Central memory CD8-positive, alpha-beta T cell (primary cell): ENCODE data around the gene RIOK2.
"Not testable (repeated sequence)": the region's sequence is repeated elsewhere in the genome, so short reads cannot be mapped to it uniquely, and the experiment has no call there.

ENCODE experiments used
- ATAC-seq: fragments of 150-1000 bp; cut with Tn5 transposase; replicated peaks from 2 replicates; pipeline ENCODE4 v1.10.0; 2022; ENCODE audit warnings: mild to moderate bottlenecking, moderate FRiP score, moderate number of reproducible peaks; ENCODE audit not compliant: poor library complexity, severe bottlenecking; ENCODE audit errors: extremely low read depth
- DNase-seq, 2 donors: peaks; one replicate each; pipeline ENCODE4 v3.0.0; 2021; ENCODE audit warnings: low spot score in 2 of 2
- H3K27ac Mint-ChIP-seq: one replicate; pipeline ENCODE4 v1.8.0; 2022; ENCODE audit warnings: low read depth, mild to moderate bottlenecking, moderate library complexity, mixed read lengths
- H3K27me3 Mint-ChIP-seq: one replicate; pipeline ENCODE4 v1.8.0; 2022; ENCODE audit warnings: mixed read lengths
- H3K36me3 Mint-ChIP-seq: one replicate; pipeline ENCODE4 v1.8.0; 2022; ENCODE audit warnings: mild to moderate bottlenecking, moderate library complexity, mixed read lengths; ENCODE audit not compliant: insufficient read depth
- H3K4me1 Mint-ChIP-seq: one replicate; pipeline ENCODE4 v1.8.0; 2022; ENCODE audit warnings: mixed read lengths
- H3K4me3 Mint-ChIP-seq: one replicate; pipeline ENCODE4 v1.8.0; 2022; ENCODE audit warnings: mild to moderate bottlenecking, moderate library complexity, mixed read lengths
- H3K9me3 Mint-ChIP-seq: one replicate; pipeline ENCODE4 v1.8.0; 2022; ENCODE audit warnings: mixed read lengths

Gene RIOK2

GRCh38 chr5:97163360-97163764 is 19.7 kb downstream of the RIOK2 start:
- Mint-ChIP-seq H3K27ac (no peak overlapping the region), H3K36me3 (peaks cover 27% of the 10 kb centered on the region), H3K27me3 (no peaks in the 10 kb centered on the region), H3K4me3 (no peak overlapping the region), H3K9me3 (peaks cover 6% of the 10 kb centered on the region), H3K4me1 (no peaks in the 10 kb centered on the region)
- DNase-seq, result no peak
- no peak for ATAC-seq

DNA sequence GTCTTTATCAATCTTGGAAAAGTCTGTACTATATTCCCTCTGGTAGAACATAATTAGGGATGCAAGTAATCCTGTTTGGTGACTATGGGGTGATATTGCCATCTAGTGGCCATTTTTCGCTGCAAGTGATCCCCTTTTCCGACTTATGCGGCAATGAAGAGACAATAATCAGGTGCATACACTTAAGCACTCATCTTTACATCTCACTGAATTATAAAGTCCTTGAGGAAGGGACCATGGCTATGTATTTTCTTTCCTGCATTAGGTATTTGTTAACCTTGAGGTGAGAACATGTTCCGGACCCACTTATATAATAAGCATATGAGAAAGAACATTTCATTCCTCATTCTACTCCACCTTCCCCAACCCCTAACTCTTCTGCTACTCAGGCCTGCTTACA is 21.0 kb downstream of the RIOK2 start:
- peaks cover 21% of the 10 kb centered on the region for H3K36me3 Mint-ChIP-seq
- H3K27me3 Mint-ChIP-seq, result no peaks in the 10 kb centered on the region
- ATAC-seq, result no peak
- peaks cover 16% of the 10 kb centered on the region for H3K9me3 Mint-ChIP-seq
- H3K27ac Mint-ChIP-seq, result no peak overlapping the region
- no peaks in the 10 kb centered on the region for H3K4me1 Mint-ChIP-seq
- DNase-seq, result peak in 1 of 2 donors; percentile 27
- no peak overlapping the region for H3K4me3 Mint-ChIP-seq

DNA sequence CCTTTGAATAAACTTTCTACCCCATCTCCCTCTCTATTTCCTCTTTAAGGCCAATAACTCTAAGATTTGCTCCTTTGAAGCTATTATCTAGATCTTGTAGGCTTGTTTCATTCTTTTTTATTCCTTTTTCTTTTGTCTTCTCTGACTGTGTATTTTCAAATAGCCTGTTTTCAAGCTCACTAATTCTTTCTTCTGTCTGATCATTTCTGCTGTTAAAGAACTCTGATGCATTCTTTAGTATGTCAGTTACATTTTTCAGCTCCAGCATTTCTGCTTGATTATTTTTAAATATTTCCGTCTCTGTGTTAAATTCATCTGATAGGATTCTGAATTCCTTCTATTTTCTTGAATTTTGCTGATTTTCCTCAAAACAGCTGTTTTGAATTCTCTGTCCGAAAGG is 25.4 kb downstream of the RIOK2 start:
- Mint-ChIP-seq H3K36me3 (peaks cover 11% of the 10 kb centered on the region), H3K27me3 (no peaks in the 10 kb centered on the region), H3K9me3 (peaks cover 16% of the 10 kb centered on the region), H3K4me3 (no peak overlapping the region), H3K4me1 (no peaks in the 10 kb centered on the region), H3K27ac (no peak overlapping the region)
- DNase-seq (no peak), ATAC-seq (no peak)

DNA sequence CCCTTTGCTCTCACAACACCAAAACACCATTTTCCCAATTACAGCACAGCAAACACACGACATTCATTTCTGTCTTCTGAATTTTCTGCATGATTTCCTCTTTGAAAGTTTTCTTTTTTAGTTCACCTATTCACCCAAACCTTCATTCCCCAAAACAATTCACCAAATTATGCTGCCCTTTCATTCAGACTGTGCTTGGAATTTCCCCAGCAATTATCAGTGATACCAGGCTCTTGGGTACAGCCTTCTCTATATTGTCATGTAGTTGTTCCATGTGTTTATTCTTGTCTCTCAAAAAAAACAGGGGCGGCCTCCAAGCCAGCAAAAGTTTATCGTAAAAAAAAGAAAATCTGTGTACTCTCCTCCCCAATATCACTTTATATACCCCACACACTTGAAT is 31.7 kb downstream of the RIOK2 start:
- Mint-ChIP-seq H3K27me3 (no peaks in the 10 kb centered on the region), H3K9me3 (no peaks in the 10 kb centered on the region), H3K36me3 (no peaks in the 10 kb centered on the region), H3K27ac (no peak overlapping the region), H3K4me3 (no peak overlapping the region), H3K4me1 (no peaks in the 10 kb centered on the region)
- no peak for DNase-seq
- ATAC-seq, result no peak

GRCh38 chr5:97150401-97150800 is 32.6 kb downstream of the RIOK2 start:
- H3K36me3 Mint-ChIP-seq, result no peaks in the 10 kb centered on the region
- H3K4me1 Mint-ChIP-seq, result no peaks in the 10 kb centered on the region
- DNase-seq (no peak), ATAC-seq (no peak)
- H3K4me3 Mint-ChIP-seq, result no peak overlapping the region
- H3K9me3 Mint-ChIP-seq, result no peaks in the 10 kb centered on the region
- H3K27ac Mint-ChIP-seq, result no peak overlapping the region
- H3K27me3 Mint-ChIP-seq, result no peaks in the 10 kb centered on the region

DNA sequence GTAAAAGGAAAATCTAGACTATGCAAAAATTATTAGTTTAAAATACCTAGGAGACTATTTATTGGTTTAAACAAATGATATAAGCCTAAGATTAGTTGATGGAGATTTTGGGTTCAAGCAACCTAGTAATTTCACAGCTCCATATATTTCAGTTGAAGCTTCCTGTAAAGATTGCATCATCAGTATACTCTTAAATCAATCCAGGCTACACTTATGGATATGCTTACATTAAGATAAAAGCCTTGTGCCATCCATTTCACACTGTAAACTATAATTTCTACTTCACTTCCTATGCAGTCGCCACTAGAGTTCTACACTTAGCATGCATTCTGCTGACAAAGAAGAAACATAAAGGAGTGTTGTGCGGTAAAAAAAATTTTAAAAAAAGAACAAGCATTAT is 33.3 kb downstream of the RIOK2 start:
- Mint-ChIP-seq H3K9me3 (no peaks in the 10 kb centered on the region), H3K4me3 (no peak overlapping the region), H3K36me3 (no peaks in the 10 kb centered on the region), H3K27ac (no peak overlapping the region), H3K4me1 (no peaks in the 10 kb centered on the region), H3K27me3 (no peaks in the 10 kb centered on the region)
- no peak for DNase-seq
- ATAC-seq, result no peak

DNA sequence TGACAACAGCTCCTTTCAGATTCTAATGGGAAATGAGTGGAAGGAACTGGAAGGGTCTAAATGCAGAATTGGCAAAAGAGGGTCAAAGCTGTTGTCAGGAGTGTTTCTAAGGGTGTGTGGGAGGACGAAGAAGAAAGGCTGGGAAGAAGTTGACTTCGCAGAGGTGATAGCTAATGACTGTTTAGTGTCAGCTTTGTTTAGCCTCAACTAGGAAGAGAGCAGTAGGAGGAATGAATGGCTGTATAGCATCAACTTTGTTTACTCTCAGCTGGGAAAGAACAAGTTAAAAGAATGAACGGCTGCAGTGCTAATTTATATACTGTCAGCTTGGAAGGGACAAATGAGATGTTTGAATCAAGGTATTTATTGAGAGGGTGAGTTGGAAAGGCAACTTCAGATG is 34.8 kb downstream of the RIOK2 start:
- ATAC-seq (no peak), DNase-seq (no peak)
- H3K27me3 Mint-ChIP-seq, result no peaks in the 10 kb centered on the region
- peaks cover 2% of the 10 kb centered on the region for H3K36me3 Mint-ChIP-seq
- H3K9me3 Mint-ChIP-seq, result no peaks in the 10 kb centered on the region
- no peak overlapping the region for H3K27ac Mint-ChIP-seq
- H3K4me3 Mint-ChIP-seq, result no peak overlapping the region
- H3K4me1 Mint-ChIP-seq, result no peaks in the 10 kb centered on the region

- Mint-ChIP-seq H3K9me3 (no peaks in the 10 kb centered on the region), H3K4me1 (no peaks in the 10 kb centered on the region), H3K36me3 (peaks cover 2% of the 10 kb centered on the region), H3K27ac (no peak overlapping the region), H3K4me3 (no peak overlapping the region), H3K27me3 (peaks cover 28% of the 10 kb centered on the region)
- DNase-seq, result no peak
- ATAC-seq, result no peak
Measured at GRCh38 chr5:97143704-97144103, 39.3 kb downstream of the RIOK2 start.

DNA sequence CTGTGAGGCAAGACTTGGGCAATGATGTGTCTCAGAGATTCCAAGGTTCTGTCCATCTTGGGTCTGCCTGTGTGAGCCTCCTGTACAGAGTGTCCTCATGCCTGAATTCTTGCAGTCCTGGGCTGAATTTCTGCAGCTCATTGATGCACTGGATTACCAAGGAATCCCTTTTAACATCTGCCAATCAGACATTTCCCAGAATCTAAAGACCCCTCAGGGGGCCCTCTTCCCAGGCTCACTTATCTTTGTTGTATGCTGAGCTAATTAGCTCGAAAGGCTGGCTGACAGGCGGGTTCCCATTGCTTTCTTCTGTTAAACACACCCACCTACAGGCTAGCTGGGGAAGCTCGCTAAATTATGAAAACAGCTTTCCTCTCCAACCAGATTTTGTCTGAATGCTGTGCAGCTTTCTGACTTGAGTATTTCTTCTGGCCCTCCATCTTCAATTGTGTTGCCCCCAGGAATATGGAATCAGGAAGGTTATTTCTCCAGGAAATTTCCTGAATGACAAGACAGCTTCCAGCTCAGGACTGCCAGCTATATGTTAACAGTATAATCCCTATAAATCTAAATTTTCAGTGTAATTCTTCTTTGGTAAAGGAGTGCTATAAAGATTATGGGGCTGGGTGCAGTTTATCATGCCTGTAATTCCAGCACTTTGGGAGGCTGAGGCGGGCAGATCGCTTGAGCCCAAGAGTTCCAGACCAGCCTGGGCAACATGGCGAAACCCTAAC is 40.4 kb downstream of the RIOK2 start, which contains the start of gene LIX1:
Gene LIX1 (minus strand): TSS at position 91 of the 734 bp plus-strand sequence. CDS start 35 bp downstream, at position 56.
- H3K27me3 Mint-ChIP-seq, result peaks cover 34% of the 10 kb centered on the region
- H3K27ac Mint-ChIP-seq, result no peak within 1 kb of the TSS
- no peak within 1 kb of the TSS for H3K4me3 Mint-ChIP-seq
- ATAC-seq (no peak), DNase-seq (no peak)
- H3K9me3 Mint-ChIP-seq, result no peaks in the 10 kb centered on the region
- H3K4me1 Mint-ChIP-seq, result no peaks in the 10 kb centered on the region
- peaks cover 2% of the 10 kb centered on the region for H3K36me3 Mint-ChIP-seq

DNA sequence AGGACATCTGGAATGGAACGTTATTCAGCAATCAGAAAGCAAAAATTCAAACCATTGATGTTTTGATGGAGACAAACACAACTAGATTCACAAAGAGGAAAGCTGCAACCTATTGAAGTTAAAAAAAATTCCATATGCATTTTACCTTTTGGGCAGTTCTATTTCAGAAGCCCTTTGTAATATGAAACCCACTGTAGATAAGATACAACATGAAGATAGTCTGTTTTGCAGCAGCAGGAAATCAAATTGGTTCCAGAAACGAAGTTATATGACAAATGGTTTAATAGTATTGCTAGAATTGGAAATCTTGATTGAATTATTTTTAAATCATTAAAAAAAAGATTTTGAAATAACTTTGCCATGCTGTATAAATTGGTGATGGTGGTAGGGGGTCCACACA is 41.5 kb downstream of the RIOK2 start:
- ATAC-seq (no peak), DNase-seq (no peak)
- no peaks in the 10 kb centered on the region for H3K4me1 Mint-ChIP-seq
- no peak overlapping the region for H3K27ac Mint-ChIP-seq
- H3K4me3 Mint-ChIP-seq, result no peak overlapping the region
- H3K36me3 Mint-ChIP-seq, result peaks cover 2% of the 10 kb centered on the region
- peaks cover 34% of the 10 kb centered on the region for H3K27me3 Mint-ChIP-seq
- H3K9me3 Mint-ChIP-seq, result no peaks in the 10 kb centered on the region

- Mint-ChIP-seq H3K27me3 (peaks cover 34% of the 10 kb centered on the region), H3K4me1 (no peaks in the 10 kb centered on the region), H3K4me3 (no peak overlapping the region), H3K36me3 (peaks cover 2% of the 10 kb centered on the region), H3K27ac (no peak overlapping the region), H3K9me3 (no peaks in the 10 kb centered on the region)
- ATAC-seq (no peak), DNase-seq (no peak)
Measured at GRCh38 chr5:97141031-97141430, 42.0 kb downstream of the RIOK2 start.

- H3K36me3 Mint-ChIP-seq, H3K4me3 Mint-ChIP-seq, H3K9me3 Mint-ChIP-seq, DNase-seq, H3K27ac Mint-ChIP-seq, H3K4me1 Mint-ChIP-seq, ATAC-seq: not testable (repeated sequence)
- H3K27me3 Mint-ChIP-seq, result peaks cover 34% of the 10 kb centered on the region
Measured at GRCh38 chr5:97140250-97140649, 42.8 kb downstream of the RIOK2 start.

GRCh38 chr5:97136475-97136874 is 46.6 kb downstream of the RIOK2 start:
- Mint-ChIP-seq H3K9me3 (no peaks in the 10 kb centered on the region), H3K4me1 (no peaks in the 10 kb centered on the region)
- DNase-seq, result no peak

More at GRCh38 chr5:97136475-97136874, 46.6 kb downstream of the RIOK2 start:
- H3K27me3 Mint-ChIP-seq, result peaks cover 33% of the 10 kb centered on the region
- no peak overlapping the region for H3K4me3 Mint-ChIP-seq
- no peak for ATAC-seq
- no peaks in the 10 kb centered on the region for H3K36me3 Mint-ChIP-seq
- H3K27ac Mint-ChIP-seq, result no peak overlapping the region
